ENCODE data around the gene ALPI. TPM values are rescaled to one million over a fixed set of nuclear protein-coding genes. Genes with fewer than 3 reads are reported as not detected.
"Not testable (repeated sequence)": the region's sequence is repeated elsewhere in the genome, so short reads cannot be mapped to it uniquely, and the experiment has no call there.

Gene ALPI
- total RNA-seq, 1 donor, result not detected

DNA sequence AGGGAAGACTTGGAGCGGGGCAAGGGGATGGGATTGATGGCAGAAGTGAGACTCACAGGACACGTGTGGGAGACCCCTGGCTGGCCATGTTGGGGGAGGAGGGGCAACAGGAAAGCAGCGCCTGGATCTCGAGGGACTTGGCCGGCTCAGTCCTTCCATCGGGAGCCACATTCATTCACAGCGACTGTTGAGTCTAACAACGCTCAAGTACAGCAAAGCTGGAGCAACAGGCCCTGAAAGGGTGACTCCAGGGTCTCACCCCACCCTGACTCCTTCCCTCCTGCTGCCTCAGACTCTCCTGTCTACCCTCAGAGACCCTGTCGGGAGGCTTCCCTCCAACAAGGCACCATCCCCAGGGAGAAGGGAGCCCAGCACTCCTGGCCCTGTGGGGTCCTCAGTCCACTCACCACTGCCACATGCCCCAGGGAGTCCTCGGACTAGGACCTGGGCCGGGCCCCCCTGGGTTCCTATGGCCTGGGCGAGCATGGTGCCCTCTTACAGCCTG lies 14.8 kb upstream of the ALPI start:
- TF ChIP-seq, protein P1, sequence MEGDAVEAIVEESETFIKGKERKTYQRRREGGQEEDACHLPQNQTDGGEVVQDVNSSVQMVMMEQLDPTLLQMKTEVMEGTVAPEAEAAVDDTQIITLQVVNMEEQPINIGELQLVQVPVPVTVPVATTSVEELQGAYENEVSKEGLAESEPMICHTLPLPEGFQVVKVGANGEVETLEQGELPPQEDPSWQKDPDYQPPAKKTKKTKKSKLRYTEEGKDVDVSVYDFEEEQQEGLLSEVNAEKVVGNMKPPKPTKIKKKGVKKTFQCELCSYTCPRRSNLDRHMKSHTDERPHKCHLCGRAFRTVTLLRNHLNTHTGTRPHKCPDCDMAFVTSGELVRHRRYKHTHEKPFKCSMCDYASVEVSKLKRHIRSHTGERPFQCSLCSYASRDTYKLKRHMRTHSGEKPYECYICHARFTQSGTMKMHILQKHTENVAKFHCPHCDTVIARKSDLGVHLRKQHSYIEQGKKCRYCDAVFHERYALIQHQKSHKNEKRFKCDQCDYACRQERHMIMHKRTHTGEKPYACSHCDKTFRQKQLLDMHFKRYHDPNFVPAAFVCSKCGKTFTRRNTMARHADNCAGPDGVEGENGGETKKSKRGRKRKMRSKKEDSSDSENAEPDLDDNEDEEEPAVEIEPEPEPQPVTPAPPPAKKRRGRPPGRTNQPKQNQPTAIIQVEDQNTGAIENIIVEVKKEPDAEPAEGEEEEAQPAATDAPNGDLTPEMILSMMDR (IDR thresholded peaks at IDR 0.05; ENCODE audit: insufficient read depth, low read length), result no peak
- no peak for DNase-seq (ENCODE audit: low read depth)
- no peak overlapping the region for H3K4me3 ChIP-seq (ENCODE audit: low read depth, low read length)

DNA sequence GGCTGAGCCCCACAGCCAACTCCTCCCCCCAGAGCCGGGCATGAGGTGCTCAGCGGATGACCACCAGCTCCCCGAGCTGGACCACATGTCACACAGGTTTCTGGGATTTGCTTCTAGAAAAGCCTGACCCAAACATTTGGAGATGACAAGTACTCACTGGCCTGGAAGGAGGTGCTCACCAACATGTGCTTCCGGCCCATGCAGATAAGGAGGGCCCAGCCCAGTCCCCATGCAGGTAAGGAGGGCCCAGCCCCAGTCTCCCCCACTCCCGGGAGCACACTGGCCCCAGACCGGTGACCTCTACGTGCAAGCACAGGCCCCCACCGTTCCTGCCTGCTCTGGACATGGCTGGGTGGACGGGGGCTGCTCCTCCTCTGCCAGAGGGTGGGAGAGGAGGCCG lies 14.0 kb upstream of the ALPI start:
- H3K4me3 ChIP-seq (ENCODE audit: low read depth, low read length); DNase-seq (ENCODE audit: low read depth): not testable (repeated sequence)

DNA sequence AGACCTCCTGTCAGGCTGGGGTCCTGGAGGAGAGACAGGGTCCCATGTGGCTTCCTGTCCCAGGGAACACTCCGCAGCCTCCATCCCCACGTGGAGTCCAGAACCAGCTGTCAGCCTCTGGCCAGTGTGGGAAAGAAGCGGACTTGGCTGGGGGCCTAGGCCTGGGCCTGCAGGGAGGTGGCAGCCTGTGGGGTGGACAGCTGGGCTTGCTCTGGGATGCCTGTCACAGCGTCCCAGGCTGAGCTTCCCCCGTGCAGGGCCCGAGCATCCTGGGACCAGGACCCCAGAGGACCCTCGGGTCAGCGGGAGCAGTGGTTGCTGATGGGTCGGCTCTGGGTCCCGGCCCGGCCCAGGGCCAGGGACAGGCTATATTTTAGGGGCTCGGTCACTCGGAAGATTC lies 13.5 kb upstream of the ALPI start:
- H3K4me3 ChIP-seq (ENCODE audit: low read depth, low read length); DNase-seq (ENCODE audit: low read depth): not testable (repeated sequence)

DNA sequence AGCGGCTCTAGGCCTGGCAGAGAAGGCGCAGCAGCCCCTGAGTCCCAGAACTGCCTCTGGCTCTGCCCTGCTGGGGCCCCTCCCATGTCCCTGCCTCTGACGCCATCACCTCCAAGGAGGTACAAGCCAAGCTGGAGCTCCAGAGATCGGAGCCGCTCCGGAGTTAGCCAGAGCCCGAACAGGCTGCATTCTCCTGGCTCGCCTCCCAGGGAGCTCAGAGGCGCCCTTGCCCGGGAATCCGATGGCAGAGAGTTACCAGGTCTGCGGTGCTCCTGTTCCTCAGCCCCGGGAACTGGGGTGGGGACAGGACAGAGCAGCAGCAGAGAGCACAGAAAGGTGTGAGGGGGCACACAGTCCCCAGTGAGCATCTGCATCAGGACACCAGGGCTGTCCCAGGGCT lies 12.9 kb upstream of the ALPI start:
- not testable (repeated sequence) for DNase-seq (ENCODE audit: low read depth)

DNA sequence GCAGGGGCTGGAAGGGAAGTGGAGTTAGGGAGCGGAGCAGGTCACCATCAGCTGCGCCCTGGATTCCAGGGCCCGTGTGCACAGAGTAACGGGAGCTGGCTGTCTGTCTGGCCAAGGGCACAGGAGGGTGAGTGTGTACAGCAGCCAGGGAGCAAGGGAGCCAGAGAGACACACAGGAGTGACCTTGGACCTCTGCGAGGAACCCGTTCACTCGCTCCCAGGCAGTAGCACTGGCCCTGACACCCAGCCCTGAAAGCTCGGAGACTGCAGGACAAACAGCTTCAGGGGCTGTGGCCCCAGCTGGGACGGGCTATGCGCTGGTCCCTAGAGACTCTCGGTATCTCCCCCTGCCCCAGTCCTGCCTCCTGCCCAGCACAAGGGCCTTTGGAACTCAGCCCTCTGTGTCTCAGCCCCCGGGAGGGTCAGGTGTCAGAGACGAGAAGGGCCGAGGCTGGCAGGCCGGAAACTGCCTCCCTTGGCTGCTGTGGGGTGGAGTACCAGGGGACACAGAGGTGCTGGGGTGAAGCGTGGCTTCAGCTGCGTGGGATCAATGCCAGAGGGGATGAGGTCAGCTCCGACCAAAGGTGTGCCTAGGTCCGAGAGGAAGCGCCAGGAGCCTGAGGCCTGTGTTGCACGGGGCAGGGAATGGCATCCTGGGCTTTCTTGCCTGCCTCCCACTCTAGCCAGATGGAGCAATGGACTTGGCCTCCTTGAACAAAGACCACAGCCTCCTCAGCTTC lies 12.1 kb upstream of the ALPI start:
- DNase-seq (ENCODE audit: low read depth), result not testable (repeated sequence)

More for the DNA sequence above, 12.9 kb upstream of the ALPI start:
- not testable (repeated sequence) for H3K4me3 ChIP-seq (ENCODE audit: low read depth, low read length)

DNA sequence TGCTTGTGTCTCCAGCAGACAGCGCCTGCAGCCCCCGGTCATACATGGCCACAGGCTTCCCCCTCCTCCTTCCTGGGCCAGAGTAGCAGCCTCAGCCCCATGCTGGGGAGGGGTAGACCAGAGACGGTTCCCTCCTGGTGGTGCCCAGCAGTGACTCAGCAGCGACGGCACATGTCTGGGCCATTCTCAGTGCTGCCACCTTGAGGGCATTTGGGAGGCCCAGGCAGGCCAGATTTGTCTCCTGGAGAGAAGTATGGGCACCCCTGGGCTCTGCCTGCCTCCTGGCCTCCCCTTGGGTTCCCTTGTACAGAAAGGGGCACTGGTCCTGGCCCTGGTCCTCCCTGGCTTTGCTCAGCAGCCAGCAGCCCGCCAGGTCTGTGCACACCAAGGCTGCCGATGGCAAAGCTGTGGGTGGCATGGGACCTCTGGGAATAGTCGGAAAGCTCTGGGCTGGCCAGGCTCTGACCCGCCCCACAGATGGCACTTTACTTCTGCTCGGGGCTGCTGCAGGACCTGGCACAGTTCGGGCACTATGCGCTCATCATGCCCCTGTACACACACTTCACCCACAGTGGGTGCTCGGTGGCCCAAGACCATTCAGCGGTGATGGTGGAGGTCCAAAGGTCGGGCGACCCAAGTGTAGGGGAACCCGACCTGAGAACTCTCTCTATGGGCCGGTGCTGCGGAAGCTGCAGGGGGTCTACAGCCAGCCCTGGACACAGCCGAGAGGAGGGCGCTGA lies 11.4 kb upstream of the ALPI start:
- H3K4me3 ChIP-seq (ENCODE audit: low read depth, low read length), result no peak overlapping the region
- peak; percentile 53 for DNase-seq (ENCODE audit: low read depth)
- TF ChIP-seq, protein P1 (IDR thresholded peaks at IDR 0.05; ENCODE audit: insufficient read depth, low read length), result peak; percentile 74

More for the DNA sequence above, 12.1 kb upstream of the ALPI start:
- H3K4me3 ChIP-seq (ENCODE audit: low read depth, low read length), result not testable (repeated sequence)

DNA sequence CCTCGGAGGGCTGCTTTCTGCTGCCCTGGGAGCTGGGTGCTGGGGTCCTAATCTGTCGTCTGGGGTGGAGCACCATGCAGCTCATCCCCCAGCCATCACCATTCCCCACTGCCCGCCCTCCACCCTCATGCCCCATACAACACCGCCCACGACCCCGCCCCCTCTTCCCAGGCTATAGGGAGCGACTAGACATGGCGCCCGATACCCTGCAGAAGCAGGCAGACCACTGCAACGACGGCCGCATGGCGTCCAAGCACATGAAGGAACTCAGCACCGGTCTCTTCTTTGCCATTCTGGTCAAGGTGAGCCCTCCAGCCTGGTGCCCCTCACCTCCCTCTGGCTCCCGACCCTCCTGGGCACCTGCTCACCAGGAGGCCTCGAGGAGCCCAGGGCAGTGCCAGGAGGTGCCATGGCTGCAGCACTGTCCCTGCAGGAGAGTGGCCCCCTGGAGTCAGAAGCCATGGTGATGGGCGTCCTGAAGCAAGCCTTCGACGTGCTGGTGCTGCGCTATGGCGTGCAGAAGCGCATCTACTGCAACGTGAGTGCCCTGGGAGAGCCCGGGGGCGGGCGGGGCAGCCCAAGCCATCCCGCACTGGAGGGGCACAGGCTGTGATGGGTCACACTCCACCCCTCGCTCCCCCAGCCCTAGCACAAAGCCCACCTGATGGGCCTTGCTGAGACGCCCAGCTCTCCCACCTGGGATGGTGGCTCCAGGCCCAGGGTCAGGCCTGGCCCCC lies 10.6 kb upstream of the ALPI start:
- not testable (repeated sequence) for H3K4me3 ChIP-seq (ENCODE audit: low read depth, low read length); DNase-seq (ENCODE audit: low read depth)

DNA sequence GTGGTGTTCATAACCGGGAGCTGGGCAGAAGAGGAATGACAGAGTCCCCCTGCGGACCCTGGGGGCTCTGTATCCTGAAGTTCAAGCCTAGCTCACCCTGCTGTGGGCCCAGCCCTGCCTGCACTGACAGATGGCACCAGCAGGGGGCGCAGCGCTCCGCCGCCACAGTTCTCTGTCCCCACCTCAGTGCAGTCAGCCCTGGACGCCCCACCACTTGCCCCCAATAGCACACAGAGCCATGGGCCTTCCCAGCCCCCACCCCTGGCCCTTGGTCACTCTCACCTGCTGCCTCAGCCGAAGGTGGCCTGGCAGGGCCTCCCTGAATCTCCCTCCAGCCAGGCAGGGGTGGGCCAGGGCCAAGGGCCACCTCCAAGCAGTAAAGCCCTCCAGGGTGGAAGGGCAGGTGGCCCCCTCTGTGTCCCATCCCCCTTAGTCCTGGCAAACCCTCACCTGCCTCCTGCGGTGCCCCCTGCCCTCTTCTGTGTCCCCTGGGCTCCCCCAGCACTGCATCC lies 9.6 kb upstream of the ALPI start:
- DNase-seq (ENCODE audit: low read depth); H3K4me3 ChIP-seq (ENCODE audit: low read depth, low read length): not testable (repeated sequence)
- TF ChIP-seq, protein P1 (IDR thresholded peaks at IDR 0.05; ENCODE audit: insufficient read depth, low read length), result peak; percentile 13

DNA sequence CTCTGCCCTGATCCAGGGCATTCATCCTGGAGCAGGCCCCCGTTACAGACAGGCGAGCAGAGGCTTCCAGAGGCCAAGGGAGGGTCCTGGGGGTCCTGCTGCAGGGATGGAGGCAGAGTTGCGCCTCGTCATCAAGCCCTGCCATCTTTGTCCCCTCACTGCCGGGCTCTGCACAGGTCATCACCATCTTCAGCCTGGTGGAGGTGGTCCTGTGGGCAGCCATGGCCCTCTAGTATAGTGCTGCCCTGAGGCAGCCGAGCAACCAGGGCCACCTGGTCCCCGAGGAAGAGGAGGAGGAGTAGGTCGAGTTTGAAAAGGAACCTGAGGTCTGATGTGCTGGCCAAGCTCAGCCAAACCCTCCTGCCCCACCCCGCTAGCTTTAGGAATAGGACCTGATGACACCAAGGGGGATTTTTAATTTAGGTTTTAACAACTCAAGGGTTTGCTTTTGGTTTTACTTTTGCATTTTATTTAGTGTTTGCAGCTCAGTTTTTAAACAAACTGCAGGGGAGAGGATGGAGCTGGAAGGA lies 8.8 kb upstream of the ALPI start:
- TF ChIP-seq, protein P1 (IDR thresholded peaks at IDR 0.05; ENCODE audit: insufficient read depth, low read length), result no peak
- no peak overlapping the region for H3K4me3 ChIP-seq (ENCODE audit: low read depth, low read length)
- no peak for DNase-seq (ENCODE audit: low read depth)

Measured in fibroblast of the aortic adventitia (primary cell).